Left renal cortex interstitium (tissue), 4 donors: Measurements from ENCODE around the gene NELFCD. TPM values are rescaled to one million over a fixed set of nuclear protein-coding genes. Genes with fewer than 3 reads are reported as not detected.
"Not testable (repeated sequence)": the region's sequence is repeated elsewhere in the genome, so short reads cannot be mapped to it uniquely, and the experiment has no call there.

Experiments
- DNase-seq, 4 donors: peaks; one replicate each; pipeline ENCODE4 v3.0.0-alpha.2; 2013; ENCODE audit warnings: low read depth in 4 of 4, low spot score in 2 of 4, missing footprints in 1 of 4
- polyA plus RNA-seq, 4 donors: library from polyadenylated mRNA; unstranded; fragments of 120-200 nt; gene quantifications; one replicate each; pipeline ENCODE4 v1.2.1, GENCODE V29; 2013; ENCODE audit not compliant: insufficient read length in 4 of 4

Gene NELFCD
- 100 to 1,000 TPM; 108 to 159 (median 127) TPM for polyA plus RNA-seq

GRCh38 chr20:58980711-58981627 is at the start of gene NELFCD:
Gene NELFCD, plus strand, starts transcription at chr20:58981256. Its CDS starts 54 bp downstream, at chr20:58981310.
- DNase-seq = peak; percentile 50 to 74 (median 71)

- DNase-seq = no peak
Observed at GRCh38 chr20:58932170-58932569, 48.9 kb upstream of the NELFCD start.

GRCh38 chr20:58938078-58938477 is 43.0 kb upstream of the NELFCD start:
- no peak for DNase-seq

- no peak for DNase-seq
Observed at GRCh38 chr20:58938541-58938940, 42.5 kb upstream of the NELFCD start.

- no peak for DNase-seq
Observed at GRCh38 chr20:58941471-58941870, 39.6 kb upstream of the NELFCD start.

- DNase-seq = no peak
Observed at GRCh38 chr20:58942549-58942948, 38.5 kb upstream of the NELFCD start.

- no peak for DNase-seq
Observed at GRCh38 chr20:58944610-58945009, 36.4 kb upstream of the NELFCD start.

- DNase-seq = no peak
Observed at GRCh38 chr20:58945965-58946631, 35.0 kb upstream of the NELFCD start.

- not testable (repeated sequence) for DNase-seq
Observed at GRCh38 chr20:58947797-58948388, 33.2 kb upstream of the NELFCD start.

GRCh38 chr20:58950603-58951002 is 30.5 kb upstream of the NELFCD start:
- DNase-seq = no peak

GRCh38 chr20:58953050-58953449 is 28.0 kb upstream of the NELFCD start:
- DNase-seq = no peak

- no peak for DNase-seq
Observed at GRCh38 chr20:58956078-58956477, 25.0 kb upstream of the NELFCD start.

- DNase-seq = no peak
Observed at GRCh38 chr20:58959652-58960051, 21.4 kb upstream of the NELFCD start.

- no peak for DNase-seq
Observed at GRCh38 chr20:58963060-58963584, 17.9 kb upstream of the NELFCD start.

- not testable (repeated sequence) for DNase-seq
Observed at GRCh38 chr20:58963922-58964321, 17.1 kb upstream of the NELFCD start.

- DNase-seq = no peak
Observed at GRCh38 chr20:58965270-58966064, 15.6 kb upstream of the NELFCD start.

- no peak for DNase-seq
Observed at GRCh38 chr20:58967652-58968429, 13.2 kb upstream of the NELFCD start.

GRCh38 chr20:58969439-58969838 is 11.6 kb upstream of the NELFCD start:
- DNase-seq = no peak

- no peak for DNase-seq
Observed at GRCh38 chr20:58970146-58970545, 10.9 kb upstream of the NELFCD start.
